Fibroblast of villous mesenchyme (primary cell): Measurements from ENCODE around the gene STRIT1. TPM values are rescaled to one million over a fixed set of nuclear protein-coding genes. Genes with fewer than 3 reads are reported as not detected.

Experiments
- DNase-seq: peaks from one replicate; pipeline ENCODE4 v3.0.0-alpha.2; 2010; ENCODE audit warnings: low read depth
- H3K4me3 ChIP-seq: 2 replicates; pipeline ENCODE4 v1.5.1; 2011; ENCODE audit warnings: low read depth, mild to moderate bottlenecking, low read length
- CTCF ChIP-seq: IDR thresholded peaks from 2 replicates; pipeline ENCODE4 v1.5.1; 2012; ENCODE audit warnings: low read depth, mild to moderate bottlenecking, low read length; ENCODE audit not compliant: insufficient read depth
- total RNA-seq: library from RNA; depleted of rRNA; stranded (reverse); fragments of >200 nt; gene quantifications from 2 replicates; pipeline ENCODE4 v1.2.3, GENCODE V29; 2012

Gene STRIT1
- total RNA-seq, 1 donor, result not detected

GRCh38 chr3:155316426-155316825 lies 22.9 kb upstream of the STRIT1 start:
- DNase-seq, result no peak
- no peak for TF ChIP-seq CTCF
- no peak overlapping the region for H3K4me3 ChIP-seq

GRCh38 chr3:155313916-155314315 lies 20.4 kb upstream of the STRIT1 start:
- TF ChIP-seq CTCF, result no peak
- no peak for DNase-seq
- no peak overlapping the region for H3K4me3 ChIP-seq

- no peak overlapping the region for H3K4me3 ChIP-seq
- no peak for TF ChIP-seq CTCF
- peak; percentile 36 for DNase-seq
Measured at GRCh38 chr3:155313300-155313699, 19.8 kb upstream of the STRIT1 start.

DNA sequence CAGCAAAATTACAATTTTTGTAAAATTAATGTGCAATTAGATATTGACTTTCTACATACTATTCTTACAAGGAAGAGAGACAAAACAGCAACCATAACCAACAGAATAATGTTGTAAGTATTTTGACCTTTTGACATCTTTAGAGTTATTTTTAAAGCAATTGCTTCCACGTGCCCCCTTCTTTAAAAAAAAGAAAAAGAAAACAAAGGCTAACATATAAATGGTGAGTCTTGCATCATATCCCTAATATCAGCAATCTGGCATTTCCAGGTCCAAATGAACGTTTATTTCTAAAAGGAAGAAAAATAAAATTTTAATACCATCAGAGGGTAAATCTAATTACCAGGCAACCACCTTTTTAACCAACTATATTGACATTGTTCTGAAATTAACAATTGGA lies 19.3 kb upstream of the STRIT1 start:
- no peak overlapping the region for H3K4me3 ChIP-seq
- peak; percentile 40 for DNase-seq
- no peak for TF ChIP-seq CTCF

DNA sequence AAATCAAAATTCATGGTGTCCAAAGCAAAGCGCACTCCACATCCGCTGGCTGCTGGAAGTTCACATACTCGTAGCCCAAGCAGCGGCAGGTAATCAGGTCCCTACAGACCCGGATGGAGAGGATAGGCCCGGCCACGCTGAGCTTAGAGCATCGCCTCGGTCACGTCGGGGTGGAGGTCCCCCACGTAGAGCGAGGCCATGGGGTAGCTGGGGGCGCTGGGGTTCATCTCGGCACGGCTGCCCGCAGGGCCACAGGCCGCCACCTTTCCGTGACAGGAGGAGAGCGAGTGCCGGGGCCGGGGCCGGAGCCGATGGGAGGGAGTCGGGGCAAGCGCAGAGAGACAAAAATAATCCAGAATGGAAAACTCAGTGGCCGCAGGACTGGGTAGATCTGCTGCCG lies 16.1 kb upstream of the STRIT1 start:
- TF ChIP-seq CTCF, result no peak
- no peak overlapping the region for H3K4me3 ChIP-seq
- no peak for DNase-seq

DNA sequence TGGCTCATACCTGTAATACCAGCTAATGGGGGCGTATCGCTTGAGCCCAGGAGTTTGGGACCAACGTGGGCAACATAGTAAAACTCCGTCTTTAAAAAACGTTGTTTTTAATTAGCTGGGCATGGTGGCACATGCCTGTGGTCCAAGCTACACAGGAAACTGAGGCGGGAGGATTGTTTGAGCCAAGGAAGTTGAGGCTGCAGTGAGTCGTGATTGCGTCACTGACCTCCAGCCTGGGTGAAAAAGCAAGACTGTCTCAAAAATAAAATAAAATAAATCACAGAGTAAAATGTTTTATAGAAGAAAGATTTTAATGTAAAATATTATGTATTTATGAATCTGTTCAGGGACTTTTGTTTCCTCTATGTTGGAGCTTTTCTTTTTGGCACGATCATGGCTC lies 15.3 kb upstream of the STRIT1 start:
- DNase-seq, result peak; percentile 20
- TF ChIP-seq CTCF, result no peak
- H3K4me3 ChIP-seq, result no peak overlapping the region

DNA sequence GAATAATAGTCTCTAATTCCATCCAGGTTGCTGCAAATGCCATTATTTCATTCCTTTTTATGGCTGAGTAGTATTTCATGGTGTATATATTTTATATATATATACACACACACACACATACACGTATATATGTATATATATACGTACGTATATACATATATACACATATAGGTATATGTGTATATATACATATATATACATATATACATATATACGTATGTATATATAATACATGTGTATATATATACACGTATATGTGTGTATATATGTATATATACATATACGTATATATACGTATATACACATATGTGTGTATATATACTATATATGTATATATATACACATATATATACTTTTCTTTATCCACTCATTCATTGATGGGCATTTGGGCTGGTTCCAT lies 13.7 kb upstream of the STRIT1 start:
- no peak for TF ChIP-seq CTCF
- no peak overlapping the region for H3K4me3 ChIP-seq
- DNase-seq, result no peak
